CD14-positive monocyte (primary cell): ENCODE results near the gene NSF. TPM values are rescaled to one million over a fixed set of nuclear protein-coding genes. Genes with fewer than 3 reads are reported as not detected.

ENCODE experiments used
- DNase-seq, 3 donors: peaks; one replicate each; pipeline ENCODE4 v3.0.0-alpha.2; 2011 to 2022
- H2AFZ ChIP-seq: 2 replicates; pipeline ENCODE4 v1.6.0; 2012; ENCODE audit warnings: mild to moderate bottlenecking, low read depth, low read length, inconsistent platforms; ENCODE audit not compliant: insufficient read depth, poor library complexity, severe bottlenecking
- H3K27ac ChIP-seq, 2 donors: 1 replicate in 1 of 2; 2 replicates in 1 of 2; pipeline ENCODE4 v1.5.1; 2012 to 2013; ENCODE audit warnings: low read length in 2 of 2, control low read depth in 1 of 2, inconsistent platforms in 1 of 2, low read depth in 1 of 2, mild to moderate bottlenecking in 1 of 2
- H3K27me3 ChIP-seq, 2 donors: one replicate each; pipeline versions ENCODE4 v1.6.0 to v1.6.1; 2011 to 2013; ENCODE audit warnings: low read length in 2 of 2; ENCODE audit not compliant: control insufficient read depth in 2 of 2, insufficient read depth in 2 of 2
- H3K36me3 ChIP-seq, 2 donors: replicated peaks in 1 of 2; 1 replicate in 1 of 2; 2 replicates in 1 of 2; pipeline versions ENCODE4 v1.5.1 to v1.6.1; 2012 to 2013; ENCODE audit warnings: low read length in 2 of 2, control low read depth in 1 of 2, inconsistent platforms in 1 of 2, mild to moderate bottlenecking in 1 of 2; ENCODE audit not compliant: insufficient read depth in 2 of 2, control insufficient read depth in 1 of 2
- H3K4me1 ChIP-seq, 2 donors: 1 replicate in 1 of 2; 2 replicates in 1 of 2; pipeline versions ENCODE4 v1.5.1 to v1.6.1; 2012 to 2013; ENCODE audit warnings: low read length in 2 of 2, control low read depth in 1 of 2, inconsistent platforms in 1 of 2, mild to moderate bottlenecking in 1 of 2, moderate library complexity in 1 of 2; ENCODE audit not compliant: insufficient read depth in 2 of 2, control insufficient read depth in 1 of 2
- H3K4me2 ChIP-seq: replicated peaks from 2 replicates; pipeline ENCODE3; 2012; ENCODE audit warnings: low read length, moderate library complexity, mild to moderate bottlenecking; ENCODE audit not compliant: poor library complexity, severe bottlenecking; ENCODE audit errors: extremely low read depth
- H3K4me3 ChIP-seq, 3 experiments: fragments of 200-600 bp in 1 of 3; sonication (generic) in 1 of 3; replicated peaks in 1 of 3; 1 replicate in 2 of 3; 2 replicates in 1 of 3; pipeline ENCODE4 v1.5.1; 2011 to 2013; ENCODE audit warnings: low read length in 3 of 3, mild to moderate bottlenecking in 3 of 3, control low read depth in 2 of 3, low read depth in 2 of 3, inconsistent platforms in 1 of 3, moderate library complexity in 1 of 3
- H3K79me2 ChIP-seq: 2 replicates; pipeline ENCODE4 v1.6.0; 2012; ENCODE audit warnings: mild to moderate bottlenecking, control low read depth, inconsistent platforms, low read length, moderate library complexity; ENCODE audit not compliant: insufficient read depth
- H3K9ac ChIP-seq: 2 replicates; pipeline ENCODE4 v1.6.0; 2017; ENCODE audit warnings: low read length, mild to moderate bottlenecking; ENCODE audit not compliant: insufficient read depth, poor library complexity, severe bottlenecking
- H3K9me3 ChIP-seq, 2 donors: replicated peaks in 1 of 2; 1 replicate in 1 of 2; 2 replicates in 1 of 2; pipeline versions ENCODE4 v1.5.1 to v1.6.1; 2012 to 2013; ENCODE audit warnings: low read length in 2 of 2, control low read depth in 1 of 2; ENCODE audit not compliant: control insufficient read depth in 1 of 2, insufficient read depth in 1 of 2
- H4K20me1 ChIP-seq: 2 replicates; pipeline ENCODE4 v1.6.0; 2012; ENCODE audit warnings: mild to moderate bottlenecking, low read length, control low read depth, moderate library complexity; ENCODE audit not compliant: insufficient read depth
- H3K27ac Mint-ChIP-seq, 7 donors: one replicate each; pipeline ENCODE4 v1.8.0; 2020; ENCODE audit warnings: mild to moderate bottlenecking in 7 of 7, mixed read lengths in 7 of 7, moderate library complexity in 6 of 7, inconsistent platforms in 2 of 7
- H3K27me3 Mint-ChIP-seq, 3 donors: one replicate each; pipeline ENCODE4 v1.8.0; 2021 to 2022; ENCODE audit warnings: low read depth in 3 of 3, mild to moderate bottlenecking in 3 of 3, mixed read lengths in 3 of 3, moderate library complexity in 3 of 3, inconsistent platforms in 1 of 3
- H3K36me3 Mint-ChIP-seq, 2 donors: one replicate each; pipeline ENCODE4 v1.8.0; 2020; ENCODE audit warnings: mixed read lengths in 2 of 2, inconsistent platforms in 1 of 2, mild to moderate bottlenecking in 1 of 2
- H3K4me1 Mint-ChIP-seq: one replicate; pipeline ENCODE4 v1.8.0; 2020; ENCODE audit warnings: mild to moderate bottlenecking, mixed read lengths
- H3K4me3 Mint-ChIP-seq, 2 donors: one replicate each; pipeline ENCODE4 v1.8.0; 2020; ENCODE audit warnings: mild to moderate bottlenecking in 2 of 2, mixed read lengths in 2 of 2, moderate library complexity in 1 of 2
- H3K9me3 Mint-ChIP-seq, 7 donors: one replicate each; pipeline ENCODE4 v1.8.0; 2020 to 2022; ENCODE audit warnings: mixed read lengths in 7 of 7, mild to moderate bottlenecking in 6 of 7, moderate library complexity in 6 of 7, inconsistent platforms in 2 of 7
- CTCF ChIP-seq: fragments of 200-600 bp; IDR thresholded peaks from one replicate; pipeline ENCODE4 v1.8.0; 2022; ENCODE audit warnings: antibody characterized with exemption, mild to moderate bottlenecking
- whole genome bisulfite sequencing: methylation state at CpG from one replicate; pipeline ENCODE4 v1.1.5; 2013; ENCODE audit warnings: missing lambda C conversion rate; ENCODE audit not compliant: insufficient coverage; 5-methylcytosine and 5-hydroxymethylcytosine counted together
- intact Hi-C, 2 donors: fragments of 100-400 bp; cut with micrococcal nuclease; formaldehyde crosslinking; loops; one replicate each; pipeline versions ENCODE4 v1.15.0 to v1.15.1; 2023
- polyA plus RNA-seq, 3 donors: library from polyadenylated mRNA; depleted of rRNA in 1 of 3; unstranded in 2 of 3; stranded (reverse) in 1 of 3; fragments of 300-500 nt in 2 of 3; fragments of >200 nt in 1 of 3; fragmentation: Illumina TruSeq in 2 of 3; gene quantifications; 1 replicate in 2 of 3; 2 replicates in 1 of 3; pipeline ENCODE4 v1.2.3, GENCODE V29; 2012 to 2021

NSF gene
- polyA plus RNA-seq, 3 donors, result 22.5 to 63.2 (median 58.0) TPM

- no peaks in the 10 kb centered on the region for H4K20me1 ChIP-seq
Observed at GRCh38 chr17:46787478-46787877, 197.0 kb downstream of the NSF start.

GRCh38 chr17:46788300-46788699 is 197.8 kb downstream of the NSF start:
- H3K36me3 ChIP-seq, result no peaks in the 10 kb centered on the region
- no peak overlapping the region for H3K9ac ChIP-seq
- no peaks in the 10 kb centered on the region for H4K20me1 ChIP-seq
- no peak overlapping the region for H3K27ac ChIP-seq
- no peaks in the 10 kb centered on the region for H3K9me3 ChIP-seq
- no peak for TF ChIP-seq CTCF
- H3K4me3 ChIP-seq, result no peak overlapping the region
- Mint-ChIP-seq H3K36me3 (no peaks in the 10 kb centered on the region), H3K27ac (no peak overlapping the region), H3K4me1 (no peaks in the 10 kb centered on the region), H3K4me3 (no peak overlapping the region), H3K27me3 (peaks cover 6 to 27% (median 13%) of the 10 kb centered on the region in 3 donors), H3K9me3 (peaks cover 0 to 6% (median 2%) of the 10 kb centered on the region in 7 donors)
- intact Hi-C loops, result no loop called here
- peaks cover 0 to 5% of the 10 kb centered on the region in 2 donors for H3K27me3 ChIP-seq
- no peaks in the 10 kb centered on the region for H3K79me2 ChIP-seq
- DNase-seq, result no peak
- H2AFZ ChIP-seq, result no peak overlapping the region
- 94% methylated on average over 2 of the region's 5 CpGs for WGBS
- no peak overlapping the region for H3K4me2 ChIP-seq
- H3K4me1 ChIP-seq, result no peaks in the 10 kb centered on the region

More at GRCh38 chr17:46787478-46787877, 197.0 kb downstream of the NSF start:
- no peak for DNase-seq
- no peak overlapping the region for H3K4me3 ChIP-seq
- H3K9me3 ChIP-seq, result no peaks in the 10 kb centered on the region
- H3K9ac ChIP-seq, result no peak overlapping the region
- H3K27ac ChIP-seq, result no peak overlapping the region
- Mint-ChIP-seq H3K9me3 (peaks cover 0 to 6% (median 2%) of the 10 kb centered on the region in 7 donors), H3K27me3 (peaks cover 6 to 23% (median 11%) of the 10 kb centered on the region in 3 donors), H3K36me3 (no peaks in the 10 kb centered on the region), H3K27ac (no peak overlapping the region), H3K4me1 (no peaks in the 10 kb centered on the region), H3K4me3 (no peak overlapping the region)
- TF ChIP-seq CTCF, result no peak
- intact Hi-C loops, result no loop called here
- no peak overlapping the region for H2AFZ ChIP-seq
- peaks cover 0 to 5% of the 10 kb centered on the region in 2 donors for H3K27me3 ChIP-seq
- H3K4me2 ChIP-seq, result no peak overlapping the region
- 97% methylated on average over 11 of the region's 13 CpGs for WGBS
- no peaks in the 10 kb centered on the region for H3K4me1 ChIP-seq
- H3K36me3 ChIP-seq, result no peaks in the 10 kb centered on the region
- no peaks in the 10 kb centered on the region for H3K79me2 ChIP-seq
